ENCODE measurements around the gene USP40. TPM values are rescaled to one million over a fixed set of nuclear protein-coding genes. Genes with fewer than 3 reads are reported as not detected.

The USP40 gene
- total and polyA plus RNA-seq, 9 of the 15 experiments (the other 6 are each of a cell fraction or from before 2014, with no cell fraction given), result 5.5 to 15.0 (median 9.3) TPM

GRCh38 chr2:233565685-233566140, 869 bp downstream of the USP40 start (continued):
- TF ChIP-seq AFF1 (IDR thresholded peaks at IDR 0.05; ENCODE audit: low read depth in 1 of 2, partially characterized antibody in 2 of 2) (peak in 1 of 2 experiments; percentile 82), SREBF2 (CRISPR knock-in tag; IDR thresholded peaks at IDR 0.05) (no peak), NR2F6 (CRISPR knock-in tag; IDR thresholded peaks at IDR 0.05) (no peak), CBX3 (IDR thresholded peaks at IDR 0.05; ENCODE audit: borderline replicate concordance in 1 of 2, low read length in 2 of 2) (no peak), PHF21A (IDR thresholded peaks at IDR 0.05; ENCODE audit: borderline replicate concordance, low read depth) (no peak), ZNF280A (IDR thresholded peaks at IDR 0.05; ENCODE audit: low read depth, partially characterized antibody) (no peak), KLF13 (tag; IDR thresholded peaks at IDR 0.05; ENCODE audit: borderline replicate concordance, low read depth) (no peak), SMARCE1 (IDR thresholded peaks at IDR 0.05) (no peak), ZMIZ1 (IDR thresholded peaks at IDR 0.05; ENCODE audit: low read depth in 2 of 2, low read length in 2 of 2) (no peak), ZBED1 (IDR thresholded peaks at IDR 0.05) (no peak)
